K562 (cell line): ENCODE measurements around the gene CD19.

Experiments
- COPS2 ChIP-seq: fragments of 450-650 bp; conservative IDR thresholded peaks from 2 replicates; pipeline ENCODE4 v1.6.1; 2016; ENCODE audit warnings: mild to moderate bottlenecking, moderate library complexity
- CTCF ChIP-seq, 3 experiments: IDR thresholded peaks in 2 of 3; conservative IDR thresholded peaks in 1 of 3; 2 replicates each; pipeline ENCODE4 v1.5.1; 2011 to 2012; ENCODE audit warnings: low read length in 3 of 3, mild to moderate bottlenecking in 3 of 3, control low read depth in 2 of 3, improper control_type of control experiment in 1 of 3, inconsistent platforms in 1 of 3, low read depth in 1 of 3, mixed read lengths in 1 of 3, moderate library complexity in 1 of 3; ENCODE audit not compliant: insufficient read depth in 2 of 3
- E2F3 ChIP-seq: fragments of 250-450 bp; sonication (Bioruptor Pico); IDR thresholded peaks from 2 replicates; pipeline ENCODE4 v1.4.0; 2020; ENCODE audit warnings: mild to moderate bottlenecking
- FOSL1 ChIP-seq: fragments of 200-800 bp; sonication (Bioruptor generic); conservative IDR thresholded peaks from 2 replicates; pipeline ENCODE4 v1.6.1; 2016; ENCODE audit warnings: missing genetic modification characterization, missing compliant biosample characterization
- FOXM1 ChIP-seq, 2 experiments: fragments of 450-650 bp in 1 of 2; sonication (generic) in 1 of 2; formaldehyde crosslinking in 1 of 2; IDR thresholded peaks; 2 replicates each; pipeline versions ENCODE4 v1.6.1 to v1.9.0; 2017 to 2022; ENCODE audit warnings: low read depth in 2 of 2, mild to moderate bottlenecking in 2 of 2, missing genetic modification reagents in 1 of 2, moderate library complexity in 1 of 2
- GABPA ChIP-seq: fragments of 200-800 bp; sonication (Bioruptor generic); conservative IDR thresholded peaks from 2 replicates; pipeline ENCODE4 v1.6.1; 2016; ENCODE audit warnings: low read depth, missing genetic modification characterization, missing compliant biosample characterization
- HDAC8 ChIP-seq: fragments of 450-650 bp; IDR thresholded peaks from 2 replicates; pipeline ENCODE4 v1.6.1; 2016; ENCODE audit warnings: mild to moderate bottlenecking, missing genetic modification characterization, moderate library complexity, missing compliant biosample characterization
- HIVEP1 ChIP-seq: fragments of 250-450 bp; sonication (Bioruptor Pico); IDR thresholded peaks from 2 replicates; pipeline ENCODE4 v1.4.0; 2020; ENCODE audit warnings: mild to moderate bottlenecking
- PML ChIP-seq: IDR thresholded peaks from 2 replicates; pipeline ENCODE4 v1.6.1; 2012; ENCODE audit warnings: low read length, inconsistent platforms
- RBM34 ChIP-seq: fragments of 200-400 bp; formaldehyde crosslinking; IDR thresholded peaks from 2 replicates; pipeline ENCODE4 v1.6.1; 2018; ENCODE audit warnings: low read length, borderline replicate concordance; ENCODE audit not compliant: insufficient read depth
- REST ChIP-seq, 2 experiments: fragments of 450-650 bp; formaldehyde crosslinking in 1 of 2; IDR thresholded peaks; 2 replicates each; pipeline versions ENCODE4 v1.4.0 to v1.6.1; 2014 to 2020; ENCODE audit warnings: mild to moderate bottlenecking in 2 of 2, borderline replicate concordance in 1 of 2, low read depth in 1 of 2
- STAT5B ChIP-seq: fragments of 250-450 bp; sonication (Bioruptor Pico); IDR thresholded peaks from 2 replicates; pipeline ENCODE4 v1.8.0; 2021; ENCODE audit warnings: mild to moderate bottlenecking, inconsistent platforms
- TCF15 ChIP-seq: fragments of 250-450 bp; sonication (Bioruptor Pico); IDR thresholded peaks from 2 replicates; pipeline ENCODE4 v1.8.0; 2022; ENCODE audit warnings: moderate library complexity, mild to moderate bottlenecking, inconsistent platforms
- USF1 ChIP-seq: sonication (generic); formaldehyde crosslinking; IDR thresholded peaks from 2 replicates; pipeline ENCODE4 v1.9.0; 2022; ENCODE audit warnings: mild to moderate bottlenecking, missing genetic modification reagents

- TF ChIP-seq E2F3 (no peak), FOXM1 (IDR thresholded peaks at IDR 0.05; ENCODE audit: low read depth) (no peak), FOXM1 (CRISPR knock-in tag; IDR thresholded peaks at IDR 0.05; ENCODE audit: low read depth) (no peak), COPS2 (no peak), RBM34 (no peak), HIVEP1 (CRISPR knock-in tag) (no peak), TCF15 (CRISPR knock-in tag) (no peak), GABPA (tag) (no peak), CTCF (IDR thresholded peaks at IDR 0.05 in 2 of 3, conservative IDR thresholded peaks at IDR 0.05 in 1 of 3; ENCODE audit: insufficient read depth in 2 of 3, low read depth in 1 of 3, low read length in 3 of 3) (no peak), STAT5B (no peak), REST (IDR thresholded peaks at IDR 0.05; ENCODE audit: borderline replicate concordance) (no peak), REST (CRISPR knock-in tag; IDR thresholded peaks at IDR 0.05; ENCODE audit: low read depth) (no peak), FOSL1 (tag) (no peak), HDAC8 (tag) (no peak), PML (no peak), USF1 (CRISPR knock-in tag) (no peak)
Measured at GRCh38 chr16:28982949-28983348, 51.2 kb downstream of the CD19 start.
